Measurements from ENCODE around the gene HOXA10.

HOXA10 gene

GRCh38 chr7:27203964-27204594 is 30.0 kb upstream of the HOXA10 start:
- no peak for FAIRE-seq
- no peak for DNase-seq (ENCODE audit: insufficient read length, low spot score)

- FAIRE-seq, result no peak
These were observed 29.3 kb upstream of the HOXA10 start for GRCh38 chr7:27203365-27203953.

GRCh38 chr7:27202862-27203134 is 28.7 kb upstream of the HOXA10 start:
- FAIRE-seq, result no peak

More at GRCh38 chr7:27203365-27203953, 29.3 kb upstream of the HOXA10 start:
- DNase-seq (ENCODE audit: insufficient read length, low spot score), result no peak

GRCh38 chr7:27202018-27202861 is 28.1 kb upstream of the HOXA10 start:
- DNase-seq (ENCODE audit: insufficient read length, low spot score) (no peak), FAIRE-seq (no peak)

More at GRCh38 chr7:27202862-27203134, 28.7 kb upstream of the HOXA10 start:
- DNase-seq (ENCODE audit: insufficient read length, low spot score), result no peak

GRCh38 chr7:27201580-27202017 is 27.5 kb upstream of the HOXA10 start:
- DNase-seq (ENCODE audit: insufficient read length, low spot score), result no peak

GRCh38 chr7:27200761-27201579 is 26.9 kb upstream of the HOXA10 start:
- no peak for DNase-seq (ENCODE audit: insufficient read length, low spot score)
- FAIRE-seq, result peak; percentile 82

More at GRCh38 chr7:27201580-27202017, 27.5 kb upstream of the HOXA10 start:
- no peak for FAIRE-seq

- peak; percentile 93 for FAIRE-seq
- DNase-seq (ENCODE audit: insufficient read length, low spot score), result peak; percentile 72
These were observed 26.0 kb upstream of the HOXA10 start, which contains the start of gene HOXA13 for GRCh38 chr7:27199849-27200760. Gene HOXA13, minus strand, starts transcription at chr7:27200091. Its CDS starts 14 bp downstream, at chr7:27200077.

GRCh38 chr7:27198871-27199801 is 25.0 kb upstream of the HOXA10 start:
- FAIRE-seq (no peak), DNase-seq (ENCODE audit: insufficient read length, low spot score) (no peak)

- DNase-seq (ENCODE audit: insufficient read length, low spot score), result no peak
- peak; percentile 36 for FAIRE-seq
These were observed 24.2 kb upstream of the HOXA10 start for GRCh38 chr7:27198138-27198841.

- FAIRE-seq (no peak), DNase-seq (ENCODE audit: insufficient read length, low spot score) (no peak)
These were observed 23.3 kb upstream of the HOXA10 start for GRCh38 chr7:27197137-27198042.

- DNase-seq (ENCODE audit: insufficient read length, low spot score), result no peak
- no peak for FAIRE-seq
These were observed 22.2 kb upstream of the HOXA10 start for GRCh38 chr7:27196287-27196767.

- FAIRE-seq, result no peak
These were observed 20.7 kb upstream of the HOXA10 start for GRCh38 chr7:27194686-27195379.

GRCh38 chr7:27194002-27194352 is 19.9 kb upstream of the HOXA10 start:
- FAIRE-seq (no peak), DNase-seq (ENCODE audit: insufficient read length, low spot score) (no peak)

More at GRCh38 chr7:27194686-27195379, 20.7 kb upstream of the HOXA10 start:
- no peak for DNase-seq (ENCODE audit: insufficient read length, low spot score)

- no peak for DNase-seq (ENCODE audit: insufficient read length, low spot score)
These were observed 19.3 kb upstream of the HOXA10 start for GRCh38 chr7:27193335-27194001.

GRCh38 chr7:27192546-27193334 is 18.6 kb upstream of the HOXA10 start:
- FAIRE-seq, result peak; percentile 71
- no peak for DNase-seq (ENCODE audit: insufficient read length, low spot score)

More at GRCh38 chr7:27193335-27194001, 19.3 kb upstream of the HOXA10 start:
- FAIRE-seq, result no peak

Data from HTR-8/SVneo (cell line).